Keratinocyte (primary cell): ENCODE results near the gene LDAH. TPM values are rescaled to one million over a fixed set of nuclear protein-coding genes. Genes with fewer than 3 reads are reported as not detected.
A peak's percentile ranks its signal among the peaks of the same experiment; 100 is the strongest.

Experiments used
- DNase-seq: peaks from one replicate; pipeline ENCODE4 v3.0.0-alpha.2; 2011; ENCODE audit warnings: low read depth, missing footprints, low spot score
- FAIRE-seq: peaks from 2 replicates; lab custom pipeline; 2011; peaks lifted over from hg19 to GRCh38; lab: Jason Lieb, UNC
- H2AFZ ChIP-seq: 2 replicates; pipeline ENCODE4 v1.6.0; 2012; ENCODE audit warnings: low read length, control low read depth, inconsistent platforms; ENCODE audit not compliant: control insufficient read depth
- H3K27ac ChIP-seq: 2 replicates; pipeline ENCODE4 v1.5.1; 2011; ENCODE audit warnings: low read length; ENCODE audit not compliant: control insufficient read depth, insufficient read depth
- H3K27me3 ChIP-seq: 3 replicates; pipeline ENCODE4 v1.6.0; 2011; ENCODE audit warnings: low read length; ENCODE audit not compliant: control insufficient read depth, insufficient read depth; ENCODE audit errors: extremely low read depth
- H3K36me3 ChIP-seq, 2 experiments: 2 replicates in 1 of 2; 3 replicates in 1 of 2; pipeline ENCODE4 v1.5.1; 2011; ENCODE audit warnings: low read length in 2 of 2, mild to moderate bottlenecking in 1 of 2; ENCODE audit not compliant: control insufficient read depth in 2 of 2, insufficient read depth in 2 of 2; ENCODE audit errors: extremely low read depth in 1 of 2
- H3K4me1 ChIP-seq: 3 replicates; pipeline ENCODE4 v1.5.1; 2011; ENCODE audit warnings: low read length; ENCODE audit not compliant: control insufficient read depth, insufficient read depth; ENCODE audit errors: extremely low read depth
- H3K4me2 ChIP-seq: 3 replicates; pipeline ENCODE4 v1.6.0; 2011; ENCODE audit warnings: low read depth, low read length; ENCODE audit not compliant: control insufficient read depth, insufficient read depth; ENCODE audit errors: extremely low read depth
- H3K4me3 ChIP-seq, 3 experiments: fragments of 200-600 bp in 1 of 3; sonication (generic) in 1 of 3; 2 replicates in 2 of 3; 3 replicates in 1 of 3; pipeline ENCODE4 v1.5.1; 2011 to 2016; ENCODE audit warnings: low read length in 3 of 3, mild to moderate bottlenecking in 3 of 3, control low read depth in 2 of 3, inconsistent platforms in 1 of 3, low read depth in 1 of 3, mixed read lengths in 1 of 3, mixed run types in 1 of 3, moderate library complexity in 1 of 3; ENCODE audit not compliant: control insufficient read depth in 2 of 3, insufficient read depth in 2 of 3; ENCODE audit errors: extremely low read depth in 1 of 3
- H3K79me2 ChIP-seq: 2 replicates; pipeline ENCODE4 v1.6.0; 2012; ENCODE audit warnings: low read length; ENCODE audit not compliant: control insufficient read depth, insufficient read depth
- H3K9ac ChIP-seq: 3 replicates; pipeline ENCODE4 v1.6.0; 2011; ENCODE audit warnings: low read length; ENCODE audit not compliant: control insufficient read depth, insufficient read depth; ENCODE audit errors: extremely low read depth
- H3K9me1 ChIP-seq: 3 replicates; pipeline ENCODE4 v1.6.0; 2011; ENCODE audit warnings: low read length; ENCODE audit not compliant: control insufficient read depth, insufficient read depth; ENCODE audit errors: extremely low read depth
- H3K9me3 ChIP-seq: 2 replicates; pipeline ENCODE4 v1.5.1; 2012; ENCODE audit warnings: low read depth, low read length; ENCODE audit not compliant: control insufficient read depth
- H4K20me1 ChIP-seq: 3 replicates; pipeline ENCODE4 v1.6.0; 2011; ENCODE audit warnings: low read length; ENCODE audit not compliant: control insufficient read depth, insufficient read depth; ENCODE audit errors: extremely low read depth
- EZH2 ChIP-seq: IDR thresholded peaks from one replicate; pipeline ENCODE4 v1.6.1; 2012; ENCODE audit warnings: inconsistent platforms, mild to moderate bottlenecking, low read length, moderate library complexity
- dilution Hi-C: fragments of 300-500 bp; cut with MboI; formaldehyde crosslinking; loops from one replicate; pipeline ENCODE4 v1.7.0; 2020; ENCODE audit warnings: low sequenced_read_pairs; ENCODE audit not compliant: extremely low pct_ligation_motif_present
- polyA plus RNA-seq, 5 experiments: library from polyadenylated mRNA; depleted of rRNA in 3 of 5; stranded (reverse) in 3 of 5; stranded (forward) in 1 of 5; unstranded in 1 of 5; fragments of >200 nt; gene quantifications; 1 replicate in 1 of 5; 2 replicates in 3 of 5; 3 replicates in 1 of 5; pipeline versions ENCODE4 v1.2.1 to v1.2.3, GENCODE V29; 2011 to 2012; ENCODE audit warnings: missing spikeins in 2 of 5, low read depth in 1 of 5, low replicate concordance in 1 of 5
- TF ChIP-seq, protein P1 (sequence below), 3 experiments: IDR thresholded peaks in 1 of 3; conservative IDR thresholded peaks in 1 of 3; optimal IDR thresholded peaks in 1 of 3; 2 replicates in 2 of 3; 3 replicates in 1 of 3; pipeline versions ENCODE3 to v1.5.1; 2011; ENCODE audit warnings: low read length in 3 of 3, mild to moderate bottlenecking in 3 of 3, moderate library complexity in 2 of 3, control low read depth in 1 of 3, inconsistent platforms in 1 of 3; ENCODE audit not compliant: insufficient read depth in 2 of 3; ENCODE audit errors: extremely low read depth in 1 of 3

LDAH gene
- polyA plus RNA-seq, 1 donor (not counting 4 experiments of a cell fraction or from before 2014, with no cell fraction given): 22.7 TPM

DNA sequence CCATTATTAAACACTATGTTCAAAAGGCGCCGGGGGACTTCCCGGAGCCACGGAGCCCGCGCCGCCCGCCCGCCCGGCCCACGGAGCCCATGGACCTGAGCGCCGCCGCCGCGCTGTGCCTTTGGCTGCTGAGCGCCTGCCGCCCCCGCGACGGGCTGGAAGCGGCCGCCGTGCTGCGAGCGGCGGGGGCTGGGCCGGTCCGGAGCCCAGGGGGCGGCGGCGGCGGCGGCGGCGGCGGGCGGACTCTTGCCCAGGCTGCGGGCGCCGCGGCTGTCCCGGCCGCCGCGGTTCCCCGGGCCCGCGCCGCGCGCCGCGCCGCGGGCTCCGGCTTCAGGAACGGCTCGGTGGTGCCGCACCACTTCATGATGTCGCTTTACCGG lies 155.8 kb downstream of the LDAH start:
- Histone ChIP-seq H3K9me1 (no peaks in the 10 kb centered on the region), H3K4me2 (no peak overlapping the region), H3K9ac (no peak overlapping the region), H3K4me3 (peak overlapping the region in 2 of 3 experiments; percentile 14 to 43), H3K4me1 (peaks cover 4% of the 10 kb centered on the region), H3K36me3 (no peaks in the 10 kb centered on the region), H4K20me1 (no peaks in the 10 kb centered on the region), H2AFZ (no peak overlapping the region), H3K9me3 (no peaks in the 10 kb centered on the region), H3K27ac (no peak overlapping the region), H3K79me2 (no peaks in the 10 kb centered on the region), H3K27me3 (peaks cover 94% of the 10 kb centered on the region)
- DNase-seq (no peak), FAIRE-seq (no peak)
- dilution Hi-C loops: no loop called here
- TF ChIP-seq, protein P1, sequence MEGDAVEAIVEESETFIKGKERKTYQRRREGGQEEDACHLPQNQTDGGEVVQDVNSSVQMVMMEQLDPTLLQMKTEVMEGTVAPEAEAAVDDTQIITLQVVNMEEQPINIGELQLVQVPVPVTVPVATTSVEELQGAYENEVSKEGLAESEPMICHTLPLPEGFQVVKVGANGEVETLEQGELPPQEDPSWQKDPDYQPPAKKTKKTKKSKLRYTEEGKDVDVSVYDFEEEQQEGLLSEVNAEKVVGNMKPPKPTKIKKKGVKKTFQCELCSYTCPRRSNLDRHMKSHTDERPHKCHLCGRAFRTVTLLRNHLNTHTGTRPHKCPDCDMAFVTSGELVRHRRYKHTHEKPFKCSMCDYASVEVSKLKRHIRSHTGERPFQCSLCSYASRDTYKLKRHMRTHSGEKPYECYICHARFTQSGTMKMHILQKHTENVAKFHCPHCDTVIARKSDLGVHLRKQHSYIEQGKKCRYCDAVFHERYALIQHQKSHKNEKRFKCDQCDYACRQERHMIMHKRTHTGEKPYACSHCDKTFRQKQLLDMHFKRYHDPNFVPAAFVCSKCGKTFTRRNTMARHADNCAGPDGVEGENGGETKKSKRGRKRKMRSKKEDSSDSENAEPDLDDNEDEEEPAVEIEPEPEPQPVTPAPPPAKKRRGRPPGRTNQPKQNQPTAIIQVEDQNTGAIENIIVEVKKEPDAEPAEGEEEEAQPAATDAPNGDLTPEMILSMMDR (optimal IDR thresholded peaks at IDR 0.05 in 1 of 3, IDR thresholded peaks at IDR 0.05 in 1 of 3, conservative IDR thresholded peaks at IDR 0.05 in 1 of 3; ENCODE audit: extremely low read depth in 1 of 3, insufficient read depth in 2 of 3, low read length in 3 of 3): no peak
- TF ChIP-seq EZH2: no peak

DNA sequence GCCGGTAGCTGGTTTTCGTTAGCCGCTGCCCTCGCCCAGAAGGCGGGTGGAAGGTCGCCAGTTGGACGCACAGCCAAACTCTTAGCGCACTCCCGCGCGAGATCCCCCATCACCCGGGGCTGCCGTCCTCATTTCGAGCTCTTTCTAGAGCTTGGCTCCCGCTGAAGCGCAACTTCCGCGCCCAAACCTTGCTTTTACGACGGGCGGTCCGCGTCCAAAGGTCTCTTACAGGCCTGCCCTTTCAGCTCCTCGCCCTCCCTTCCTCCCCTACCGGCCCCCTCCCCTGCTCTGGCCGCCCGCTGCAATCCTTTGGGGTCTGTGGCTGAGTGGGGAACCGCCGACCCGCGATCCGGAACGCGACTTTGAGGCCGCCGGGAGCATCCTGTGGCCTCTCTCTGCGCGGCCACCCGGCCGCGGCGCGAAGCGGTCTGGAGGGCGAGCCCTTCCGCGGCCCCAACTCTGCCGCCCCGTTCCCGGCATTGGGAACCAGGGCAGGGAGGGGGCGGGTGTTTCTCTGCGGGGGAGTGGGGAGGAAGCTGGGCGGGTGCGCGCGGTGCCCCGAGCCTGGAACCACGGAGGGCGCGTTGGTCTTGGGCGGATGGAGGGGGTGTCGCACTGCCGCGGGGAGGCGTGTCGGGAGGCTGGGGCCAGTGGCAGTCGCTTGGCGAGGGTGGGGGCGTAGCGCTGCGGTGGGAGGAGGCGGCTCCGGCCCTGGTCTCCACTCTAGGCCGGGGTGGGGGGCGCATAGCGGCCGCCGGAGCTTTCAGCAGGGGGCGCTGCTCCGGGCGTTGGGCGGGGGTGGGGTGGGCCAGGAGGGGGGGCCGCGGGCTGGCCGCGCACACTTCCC lies 156.4 kb downstream of the LDAH start, which contains the start of gene GDF7:
Gene GDF7, plus strand, starts transcription at position 841 of the 847 bp plus-strand sequence. CDS start 96 bp downstream, outside the sequence.
- no peaks in the 10 kb centered on the region for H3K79me2 ChIP-seq
- dilution Hi-C loops: no loop called here
- DNase-seq (no peak), FAIRE-seq (no peak)
- H3K9ac ChIP-seq: no peak within 1 kb of the TSS
- no peaks in the 10 kb centered on the region for H4K20me1 ChIP-seq
- peaks cover 4% of the 10 kb centered on the region for H3K4me1 ChIP-seq
- peak within 1 kb of the TSS; percentile 39 for H2AFZ ChIP-seq
- H3K4me2 ChIP-seq: peak within 1 kb of the TSS; percentile 45
- TF ChIP-seq, protein P1 (optimal IDR thresholded peaks at IDR 0.05 in 1 of 3, IDR thresholded peaks at IDR 0.05 in 1 of 3, conservative IDR thresholded peaks at IDR 0.05 in 1 of 3; ENCODE audit: extremely low read depth in 1 of 3, insufficient read depth in 2 of 3, low read length in 3 of 3): peak in 2 of 3 experiments; percentile 14 to 19
- peak; percentile 95 for TF ChIP-seq EZH2
- no peaks in the 10 kb centered on the region for H3K9me3 ChIP-seq
- H3K4me3 ChIP-seq: peak within 1 kb of the TSS; percentile 14 to 43 (median 25)
- H3K36me3 ChIP-seq: no peaks in the 10 kb centered on the region
- no peaks in the 10 kb centered on the region for H3K9me1 ChIP-seq
- peaks cover 92% of the 10 kb centered on the region for H3K27me3 ChIP-seq
- H3K27ac ChIP-seq: no peak within 1 kb of the TSS
